Amniotic stem cell (primary cell): ENCODE data around the gene CDYL2.
"Not testable (repeated sequence)": the region's sequence is repeated elsewhere in the genome, so short reads cannot be mapped to it uniquely, and the experiment has no call there.

Source experiments
- DNase-seq: peaks from one replicate; lab custom pipeline; 2025; lab: John Stamatoyannopoulos, UW

CDYL2 gene

DNA sequence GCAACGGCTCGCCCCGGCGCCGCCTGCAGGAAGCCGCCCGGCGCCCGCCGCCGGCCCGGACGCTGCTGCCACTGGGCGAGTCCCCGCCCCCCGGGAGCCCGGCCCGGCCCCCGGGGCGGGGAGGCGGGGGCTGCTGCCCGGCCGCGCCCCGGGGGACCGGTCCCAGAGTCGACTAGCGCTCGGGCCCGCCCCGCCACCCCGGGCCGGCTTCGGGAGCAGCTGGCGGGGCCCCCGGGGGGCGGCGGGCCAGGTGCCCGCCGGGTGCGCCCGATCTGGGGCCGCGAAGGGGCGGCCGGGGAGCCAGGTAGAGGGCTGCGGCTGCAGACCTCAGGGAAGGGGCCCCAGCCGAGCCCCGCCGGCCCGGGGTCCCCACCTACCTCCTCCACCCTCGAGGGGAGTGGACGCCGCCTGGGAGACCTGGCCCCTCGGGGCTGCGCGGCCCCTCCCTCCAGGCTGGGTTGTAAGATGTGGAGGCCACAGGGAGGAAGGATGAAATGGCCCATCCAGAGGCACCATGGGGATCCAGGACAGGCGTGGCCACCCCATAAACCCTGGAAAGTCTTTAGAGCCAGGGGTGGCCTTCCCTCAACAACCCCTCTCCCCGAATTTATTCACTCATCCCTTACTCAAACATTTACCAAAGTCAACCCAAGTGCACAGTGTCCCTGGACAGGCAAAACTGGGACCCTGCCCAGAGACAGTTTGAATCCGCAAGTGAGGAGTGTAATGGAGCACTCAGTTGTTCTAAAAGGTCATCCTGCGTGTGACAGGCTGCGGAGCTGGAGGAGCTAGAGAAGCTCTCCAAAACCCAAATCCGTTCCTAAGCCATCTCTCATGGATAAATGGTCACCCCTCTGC is at the start of gene CDYL2:
TSS of gene CDYL2 (minus strand) at position 73 of the 858 bp plus-strand sequence. CDS start 425 bp downstream, outside the sequence.
- DNase-seq = no peak

GRCh38 chr16:80852261-80852872 is 48.0 kb upstream of the CDYL2 start:
- DNase-seq = no peak

DNA sequence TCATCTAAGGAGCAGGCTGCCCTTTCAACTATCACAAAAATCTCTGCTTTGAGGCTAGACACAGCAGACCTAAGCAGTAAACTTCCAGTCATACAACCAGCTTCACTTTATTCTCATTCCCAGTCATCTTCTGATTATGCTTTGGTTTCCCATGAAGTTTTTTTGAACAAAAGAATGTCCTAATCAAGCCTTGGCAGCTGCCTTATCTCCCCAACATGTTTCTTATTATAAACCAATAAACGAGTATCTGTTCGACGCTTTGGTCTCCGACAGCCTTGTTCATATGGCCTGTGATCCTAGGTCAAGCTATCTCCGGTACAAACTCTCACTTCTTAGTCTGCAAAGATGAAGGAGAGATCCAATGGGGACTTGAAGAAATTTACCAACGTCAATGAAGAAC is 47.4 kb upstream of the CDYL2 start:
- no peak for DNase-seq

- no peak for DNase-seq
These were observed 46.4 kb upstream of the CDYL2 start for GRCh38 chr16:80850757-80851156.

GRCh38 chr16:80848862-80849261 is 44.5 kb upstream of the CDYL2 start:
- no peak for DNase-seq

GRCh38 chr16:80846680-80847079 is 42.3 kb upstream of the CDYL2 start:
- DNase-seq = no peak

- no peak for DNase-seq
These were observed 41.9 kb upstream of the CDYL2 start for GRCh38 chr16:80846275-80846674.

GRCh38 chr16:80844395-80844794 is 40.0 kb upstream of the CDYL2 start:
- DNase-seq = no peak

GRCh38 chr16:80841231-80841630 is 36.8 kb upstream of the CDYL2 start:
- DNase-seq = no peak

- DNase-seq = no peak
These were observed 33.2 kb upstream of the CDYL2 start for GRCh38 chr16:80837533-80838147.

DNA sequence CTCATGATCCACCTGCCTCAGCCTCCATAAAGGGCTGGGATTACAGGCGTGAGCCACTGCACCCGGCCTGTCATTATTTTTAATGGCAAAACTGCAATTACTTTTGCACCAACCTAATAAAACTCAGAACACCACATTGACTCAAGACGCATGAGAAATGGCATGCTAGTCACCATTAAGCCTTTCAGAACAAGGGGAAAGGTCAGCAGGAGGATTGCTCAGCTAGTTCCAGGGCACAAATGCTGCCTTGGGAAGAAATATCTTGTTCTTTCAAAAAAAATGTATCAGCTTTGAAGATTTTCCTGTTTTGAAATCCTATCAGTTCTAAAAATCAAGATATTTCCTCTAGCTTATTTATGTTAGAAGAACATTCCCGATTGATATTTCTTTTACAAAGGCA is 32.4 kb upstream of the CDYL2 start:
- DNase-seq = no peak

GRCh38 chr16:80836202-80836601 is 31.8 kb upstream of the CDYL2 start:
- DNase-seq = no peak

DNA sequence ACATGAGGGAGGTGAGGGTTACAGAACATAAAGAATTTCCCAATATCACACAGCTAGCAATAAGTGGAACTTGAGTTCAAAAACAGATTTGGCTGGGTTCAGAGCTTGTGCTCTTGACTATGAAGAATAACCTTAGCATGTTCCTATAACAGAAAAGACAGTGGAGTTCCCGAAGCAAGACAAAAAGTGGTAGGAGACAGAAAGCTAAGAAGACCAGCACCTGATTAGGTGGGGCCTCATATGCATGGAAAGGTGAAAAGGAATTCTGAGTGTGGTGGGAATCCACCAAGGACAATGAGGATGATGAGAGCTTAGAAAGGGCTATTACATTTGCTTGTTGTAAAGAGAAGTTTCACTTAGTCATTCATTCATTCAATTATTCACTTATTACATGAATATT is 26.6 kb upstream of the CDYL2 start:
- DNase-seq = no peak

DNA sequence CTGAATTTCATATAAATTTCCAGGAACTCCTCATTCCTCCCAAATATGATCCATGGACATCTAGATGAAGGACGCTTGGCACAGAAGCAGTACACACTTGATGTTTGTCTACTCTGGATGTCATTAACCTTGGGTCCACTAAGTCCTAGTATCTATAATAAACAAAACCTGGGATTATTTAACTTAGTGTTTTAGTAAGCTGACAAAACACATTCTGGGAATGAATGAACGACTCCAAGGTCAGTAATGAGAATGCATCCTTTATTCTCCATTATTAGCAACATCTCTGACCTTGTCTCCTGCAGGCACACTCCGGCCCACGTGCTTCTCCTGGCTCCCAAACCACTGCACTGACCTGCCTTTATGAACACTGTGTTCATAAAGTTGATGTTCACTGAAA is 24.1 kb upstream of the CDYL2 start:
- DNase-seq = no peak

DNA sequence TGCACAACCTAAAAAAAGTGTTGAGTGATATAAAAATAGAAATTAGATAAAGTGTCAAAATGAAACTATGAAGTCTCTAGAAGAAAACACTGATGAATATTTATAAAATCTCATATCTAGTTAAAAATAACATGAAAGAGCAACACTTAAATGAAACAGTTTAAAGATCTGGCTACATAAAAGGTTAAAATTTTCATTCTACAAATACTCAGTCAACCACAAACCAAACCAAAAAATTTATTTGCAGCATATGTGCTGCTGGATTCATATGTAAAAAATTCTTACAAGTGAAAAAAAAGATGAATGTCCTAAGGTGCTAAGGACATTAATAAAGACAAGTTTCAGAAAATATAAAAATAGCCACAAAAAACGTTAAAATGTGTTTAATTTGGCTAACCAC is 22.6 kb upstream of the CDYL2 start:
- DNase-seq = no peak

DNA sequence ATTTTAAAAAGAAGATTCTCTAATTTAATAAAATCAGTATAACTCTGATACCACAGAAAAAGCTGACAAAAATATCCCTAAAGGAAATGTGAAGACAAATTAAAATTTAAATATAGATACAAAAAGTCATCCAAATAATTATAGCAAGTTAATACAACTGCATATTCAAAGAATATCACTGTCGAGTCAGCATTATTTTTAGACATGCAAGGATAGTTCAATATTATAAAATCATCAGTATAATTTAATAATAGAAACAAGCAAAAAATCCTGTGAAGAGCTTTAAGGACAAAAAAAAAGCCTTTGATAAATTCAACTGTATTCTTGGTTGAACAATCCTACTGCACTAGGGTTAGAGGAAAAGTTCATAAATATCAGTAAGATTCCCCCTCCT is 21.0 kb upstream of the CDYL2 start:
- no peak for DNase-seq

DNA sequence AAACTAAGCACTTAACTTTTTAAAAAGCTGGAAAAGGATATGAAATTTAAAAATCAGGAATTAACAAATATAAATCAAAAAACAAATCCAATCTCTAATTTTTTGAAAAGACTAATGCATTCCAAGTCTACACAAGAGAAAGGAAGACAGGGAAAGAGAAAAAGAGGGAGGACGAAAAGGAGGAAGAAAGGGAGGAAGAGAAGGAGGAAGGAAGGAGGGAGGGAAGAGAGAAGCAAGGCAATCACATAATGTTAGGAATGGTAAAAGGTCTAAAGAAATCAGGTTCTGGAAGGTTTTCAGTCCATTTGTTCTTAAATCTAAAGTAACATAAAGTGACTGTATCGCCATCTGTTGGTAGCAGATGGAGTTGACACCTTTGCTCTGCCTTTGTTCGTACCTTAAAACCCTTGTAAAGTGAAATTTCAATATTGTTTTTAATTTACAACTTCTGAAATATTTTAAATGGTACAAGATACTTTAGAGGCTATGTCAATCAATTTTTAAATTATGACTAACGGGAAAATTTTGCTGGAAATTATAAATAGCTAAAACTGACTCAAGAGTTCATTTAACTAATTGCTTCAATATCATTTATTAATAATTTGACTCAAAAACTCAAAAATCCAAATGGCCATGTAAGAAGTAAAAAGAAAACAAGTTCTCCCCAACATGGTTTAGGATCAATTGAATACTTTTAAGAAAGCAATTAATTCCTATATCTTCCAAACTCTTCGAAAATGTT is 20.4 kb upstream of the CDYL2 start:
- DNase-seq = no peak

GRCh38 chr16:80819988-80820387 is 15.6 kb upstream of the CDYL2 start:
- DNase-seq = no peak

GRCh38 chr16:80816356-80816755 is 12.0 kb upstream of the CDYL2 start:
- no peak for DNase-seq

DNA sequence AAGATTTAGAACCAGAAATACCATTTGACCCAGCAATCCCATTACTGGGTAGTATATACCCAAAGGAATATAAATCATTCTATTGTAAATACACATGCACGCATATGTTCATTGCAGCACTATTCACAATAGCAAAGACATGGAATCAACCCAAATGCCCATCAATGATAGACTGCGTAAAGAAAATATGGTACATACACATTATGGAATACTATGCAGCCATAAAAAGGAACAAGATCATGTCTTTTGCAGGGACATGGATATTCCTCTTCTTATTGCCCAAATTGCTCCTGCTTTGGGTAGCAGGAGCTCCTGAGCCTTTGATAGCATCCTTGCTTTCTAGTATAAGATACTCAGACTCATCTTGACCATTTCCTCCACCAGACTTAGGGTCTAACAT is 10.9 kb upstream of the CDYL2 start:
- DNase-seq = not testable (repeated sequence)

DNA sequence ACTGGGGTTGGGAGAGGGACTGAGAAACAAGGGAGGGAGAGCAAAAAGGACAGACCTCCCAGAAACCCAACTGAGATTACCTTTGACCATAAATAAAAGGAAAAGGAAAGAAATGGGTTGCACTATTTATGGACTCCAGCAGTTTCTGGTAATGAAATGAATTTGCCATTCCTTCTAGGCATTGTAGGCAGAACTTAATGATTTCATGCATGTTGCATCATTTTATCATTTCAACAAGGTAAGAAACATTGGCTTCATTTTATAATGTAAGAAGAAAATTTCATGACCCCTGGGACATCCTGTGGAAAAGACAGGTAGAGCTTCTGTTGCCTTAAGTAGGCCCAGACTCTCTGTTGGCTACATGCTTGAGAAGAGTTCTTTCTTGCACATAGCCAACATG is 8.2 kb upstream of the CDYL2 start:
- DNase-seq = no peak

GRCh38 chr16:80809366-80809765 is 5.0 kb upstream of the CDYL2 start:
- DNase-seq = no peak

- no peak for DNase-seq
These were observed 3.5 kb upstream of the CDYL2 start for GRCh38 chr16:80807906-80808305.
